ENCODE measurements around the gene RMND1. TPM values are rescaled to one million over a fixed set of nuclear protein-coding genes. Genes with fewer than 3 reads are reported as not detected.

Gene RMND1
- total RNA-seq, 2 experiments from 2014 or later = 16.7 to 18.4 TPM

Other genes with a start within 250 kb of the RMND1 start
- gene AKAP12, start 212.2 kb downstream of the RMND1 start, total RNA-seq = under 1 TPM; 0.62 to 0.77 TPM
- 10 to 100 TPM; 10.7 to 10.8 TPM for gene ZBTB2, start 60.6 kb downstream of the RMND1 start, total RNA-seq
- not detected for gene CCDC170, start 41.9 kb upstream of the RMND1 start, total RNA-seq

All from activated naive CD4-positive, alpha-beta T cell treated with anti-CD3 and anti-CD28 coated beads for 36 hours (primary cell).